Glomerular endothelial cell (primary cell): ENCODE results near the gene CFAP77. TPM values are rescaled to one million over a fixed set of nuclear protein-coding genes. Genes with fewer than 3 reads are reported as not detected.
A peak's percentile ranks its signal among the peaks of the same experiment; 100 is the strongest.
"Not testable (repeated sequence)": the region's sequence is repeated elsewhere in the genome, so short reads cannot be mapped to it uniquely, and the experiment has no call there.

ENCODE experiments used
- DNase-seq: peaks from one replicate; pipeline ENCODE4 v3.0.0-alpha.2; 2011; ENCODE audit warnings: low read depth, low spot score; ENCODE audit errors: extremely low read depth
- total RNA-seq: library from RNA; depleted of rRNA; stranded (reverse); fragments of >200 nt; gene quantifications from 2 replicates; pipeline ENCODE4 v1.2.3, GENCODE V29; 2015

Gene CFAP77
- not detected in 2 replicates for total RNA-seq

GRCh38 chr9:132409828-132410528, at the start of gene CFAP77:
Gene CFAP77, plus strand, starts transcription at chr9:132410211. Its CDS starts 61 bp downstream, at chr9:132410272.
- no peak for DNase-seq

GRCh38 chr9:132364068-132364467, 45.9 kb upstream of the CFAP77 start:
- DNase-seq, result no peak

GRCh38 chr9:132365986-132366385, 44.0 kb upstream of the CFAP77 start:
- no peak for DNase-seq

- no peak for DNase-seq
Observed at GRCh38 chr9:132366481-132366880, 43.5 kb upstream of the CFAP77 start.

- no peak for DNase-seq
Observed at GRCh38 chr9:132367613-132368313, 42.2 kb upstream of the CFAP77 start.

GRCh38 chr9:132369421-132369820, 40.6 kb upstream of the CFAP77 start:
- DNase-seq, result no peak

GRCh38 chr9:132370592-132370991, 39.4 kb upstream of the CFAP77 start:
- no peak for DNase-seq

- DNase-seq, result peak; percentile 97
Observed at GRCh38 chr9:132372177-132373095, 37.6 kb upstream of the CFAP77 start.

- not testable (repeated sequence) for DNase-seq
Observed at GRCh38 chr9:132377769-132378168, 32.2 kb upstream of the CFAP77 start.

GRCh38 chr9:132378416-132378815, 31.6 kb upstream of the CFAP77 start:
- DNase-seq, result not testable (repeated sequence)

- no peak for DNase-seq
Observed at GRCh38 chr9:132381966-132382541, 28.0 kb upstream of the CFAP77 start.

GRCh38 chr9:132383462-132383883, 26.5 kb upstream of the CFAP77 start:
- no peak for DNase-seq

GRCh38 chr9:132384376-132384775, 25.6 kb upstream of the CFAP77 start:
- DNase-seq, result no peak

GRCh38 chr9:132387133-132387532, 22.9 kb upstream of the CFAP77 start:
- DNase-seq, result no peak

GRCh38 chr9:132390966-132391365, 19.0 kb upstream of the CFAP77 start:
- DNase-seq, result no peak

GRCh38 chr9:132391449-132391848, 18.6 kb upstream of the CFAP77 start:
- DNase-seq, result no peak

GRCh38 chr9:132395560-132395959, 14.5 kb upstream of the CFAP77 start:
- DNase-seq, result no peak

- no peak for DNase-seq
Observed at GRCh38 chr9:132401824-132402223, 8.2 kb upstream of the CFAP77 start.

GRCh38 chr9:132404228-132404881, 5.7 kb upstream of the CFAP77 start:
- DNase-seq, result no peak

GRCh38 chr9:132406554-132407122, 3.4 kb upstream of the CFAP77 start, which contains the start of gene TTF1:
Gene TTF1, minus strand, starts transcription at chr9:132406840. Its CDS starts 4,019 bp downstream, at chr9:132402821.
- peak; percentile 60 for DNase-seq
